Daoy (cell line): ENCODE measurements around the gene MCRIP1. TPM values are rescaled to one million over a fixed set of nuclear protein-coding genes. Genes with fewer than 3 reads are reported as not detected.

ENCODE experiments used
- DNase-seq: peaks from one replicate; pipeline ENCODE4 v3.0.0-alpha.2; 2015; ENCODE audit warnings: low read depth
- total RNA-seq: library from RNA; depleted of rRNA; stranded (reverse); fragments of >200 nt; shearing (Covaris generic); gene quantifications from 2 replicates; pipeline ENCODE4 v1.2.3, GENCODE V29; 2014; rRNA removed

The MCRIP1 gene
- total RNA-seq, 1 experiment from 2014 or later: 78.3 TPM

DNA sequence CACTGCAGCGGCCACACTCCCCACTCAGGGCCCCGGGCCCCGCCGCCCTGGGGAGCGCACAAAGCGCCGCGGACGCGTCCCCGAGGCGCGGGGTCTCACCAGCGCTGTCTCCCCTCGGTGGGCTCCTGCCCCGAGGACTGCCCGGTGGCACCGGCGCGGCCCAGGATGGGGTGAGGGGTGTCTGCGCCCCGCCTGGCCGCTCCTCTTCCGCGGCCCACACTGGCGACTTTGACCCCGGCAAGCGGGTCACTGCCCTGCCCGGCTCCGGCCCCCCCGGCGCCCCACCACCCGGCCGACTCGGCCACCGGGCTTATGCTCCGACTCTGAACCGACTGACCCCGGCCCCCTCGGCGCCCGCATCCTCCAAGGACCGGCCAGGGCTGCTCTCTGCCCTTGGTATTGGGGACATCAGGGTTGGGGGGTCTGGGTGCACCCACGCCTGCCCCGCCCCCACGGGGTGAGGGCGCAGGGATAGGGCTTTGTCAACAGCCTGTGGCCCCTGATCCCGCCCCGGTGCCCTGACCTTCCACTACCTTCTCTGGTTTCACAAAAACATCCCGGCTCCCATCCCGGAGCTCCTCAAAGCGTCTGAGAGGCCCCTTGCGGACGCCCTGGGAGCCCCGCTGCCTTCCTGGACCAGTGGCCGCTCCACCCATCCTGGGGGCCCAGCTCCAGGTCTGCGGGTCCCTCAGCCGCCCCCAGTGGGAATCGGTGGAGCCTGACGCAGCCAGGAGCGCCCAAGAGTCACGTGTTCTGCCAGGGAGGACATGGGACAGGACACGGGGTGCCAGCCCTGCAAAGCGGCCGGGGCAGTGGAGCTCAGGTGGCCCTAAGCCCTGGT is 28.3 kb downstream of the MCRIP1 start:
- no peak for DNase-seq

DNA sequence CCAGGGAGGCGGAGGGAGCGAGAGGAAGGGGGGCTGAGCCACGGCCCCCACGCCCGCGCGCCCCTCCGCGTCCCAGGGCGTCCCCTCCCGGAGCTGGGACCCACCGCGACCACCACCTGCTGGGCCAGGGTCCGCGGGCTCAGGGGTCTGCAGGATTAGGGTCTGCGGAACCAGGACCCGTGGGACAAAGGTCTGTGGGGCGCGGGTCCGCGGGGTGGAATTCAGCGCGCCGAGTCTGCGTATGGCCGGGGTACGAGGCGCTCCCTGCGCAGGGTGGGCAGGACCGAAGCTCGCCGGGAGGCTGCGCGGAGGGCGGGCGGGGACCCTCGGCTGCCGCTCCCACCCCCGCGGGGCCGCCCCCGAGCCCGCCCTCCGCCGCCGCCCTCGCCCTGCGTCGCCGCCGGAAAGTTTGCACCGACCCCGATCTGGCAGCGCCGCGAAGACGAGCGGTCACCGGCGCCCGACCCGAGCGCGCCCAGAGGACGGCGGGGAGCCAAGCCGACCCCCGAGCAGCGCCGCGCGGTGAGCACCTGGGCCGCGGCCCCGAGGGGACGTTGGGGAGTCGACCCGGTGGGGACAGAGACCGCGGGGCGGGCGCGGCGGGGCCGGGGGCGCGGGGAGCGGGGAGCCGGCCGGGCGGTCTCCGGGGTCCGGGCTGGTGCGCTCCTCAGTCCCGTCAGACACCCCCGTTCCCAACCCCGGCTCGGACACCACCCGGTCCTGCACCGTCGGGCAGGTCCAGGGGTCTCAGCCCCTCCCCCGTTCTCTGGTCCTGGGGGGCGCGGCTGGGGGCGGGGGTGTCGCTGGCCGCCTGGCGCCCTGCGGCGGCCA is 29.1 kb downstream of the MCRIP1 start, which contains the start of gene GCGR:
GCGR (plus strand) TSS at position 423 of the 831 bp plus-strand sequence. CDS start 4,869 bp downstream, outside the sequence.
- DNase-seq: no peak

DNA sequence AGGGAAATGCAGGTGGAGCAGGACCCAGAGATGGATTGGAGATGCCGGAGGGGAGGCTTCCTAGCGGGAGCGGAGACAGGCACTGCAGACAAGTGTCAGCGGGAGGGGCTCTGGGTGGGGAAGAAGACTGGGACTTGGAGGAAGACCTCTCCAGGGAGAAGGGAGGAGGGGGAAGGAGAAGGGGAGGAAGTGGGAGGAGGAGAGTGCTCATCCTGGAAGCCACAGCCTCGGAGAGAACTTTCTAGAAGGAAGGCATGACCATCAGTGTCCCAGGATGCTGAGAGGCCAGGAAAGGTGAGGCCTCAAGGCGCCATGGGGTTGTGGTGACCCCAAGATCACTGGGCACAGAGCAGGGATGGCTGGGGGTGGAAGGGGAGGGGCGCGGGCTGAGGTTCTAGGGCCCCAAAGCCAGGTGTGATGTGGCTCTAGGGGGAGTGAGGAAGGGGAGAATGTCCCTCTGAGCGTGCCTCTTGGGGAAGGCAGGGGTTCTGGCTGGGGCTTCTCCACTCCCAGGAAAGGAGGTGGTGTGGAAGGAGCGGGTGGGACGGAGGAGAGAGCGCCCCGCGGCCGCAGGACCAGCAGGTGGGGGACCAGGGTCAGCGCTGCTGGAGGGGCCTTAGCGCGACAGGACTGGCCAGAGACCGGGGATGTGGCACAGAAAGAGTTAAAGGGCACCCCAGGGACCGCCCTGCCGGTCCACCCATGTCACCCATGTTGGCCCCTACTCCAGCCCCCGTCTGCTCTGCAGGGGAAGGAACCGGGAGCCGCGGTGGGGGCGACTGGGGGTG is 30.0 kb downstream of the MCRIP1 start:
- DNase-seq: no peak

DNA sequence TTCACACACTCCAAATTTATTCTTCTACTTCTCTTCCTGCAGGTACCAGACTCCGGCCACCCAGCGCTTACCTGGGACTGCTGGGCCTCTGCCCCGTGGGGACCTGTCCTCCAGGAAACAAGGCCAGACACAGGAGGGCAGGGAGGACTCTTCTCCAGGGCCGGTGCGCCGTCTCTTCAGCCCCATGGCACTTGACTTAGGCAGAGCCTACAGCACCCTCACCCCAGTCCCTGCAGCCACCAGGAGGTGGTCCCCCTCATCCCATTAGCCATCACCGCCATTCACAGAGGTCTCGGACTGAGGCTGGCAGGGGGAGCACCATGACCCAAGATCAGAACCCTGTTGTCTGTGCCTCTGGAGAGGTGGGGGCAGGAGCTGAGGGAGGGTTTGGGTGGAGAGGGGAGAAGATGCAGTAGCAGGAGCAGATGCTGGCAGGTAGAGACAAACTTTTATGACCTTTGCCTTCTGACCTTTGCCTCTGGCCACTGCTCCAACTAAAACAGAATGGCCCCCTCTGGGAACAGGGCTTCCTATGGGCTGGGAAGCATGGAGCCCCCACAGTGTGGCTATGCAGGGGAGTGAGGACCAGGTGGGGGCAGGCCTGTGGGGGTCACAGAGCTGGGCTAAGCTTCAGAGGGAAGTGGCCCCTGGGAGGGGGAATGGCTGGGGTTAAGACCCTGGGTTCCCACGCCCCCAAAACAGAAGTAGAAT is 30.9 kb downstream of the MCRIP1 start:
- DNase-seq: no peak

GRCh38 chr17:81801327-81801726 is 31.8 kb downstream of the MCRIP1 start:
- no peak for DNase-seq

- no peak for DNase-seq
Measured at GRCh38 chr17:81794509-81794908, 38.6 kb downstream of the MCRIP1 start.

DNA sequence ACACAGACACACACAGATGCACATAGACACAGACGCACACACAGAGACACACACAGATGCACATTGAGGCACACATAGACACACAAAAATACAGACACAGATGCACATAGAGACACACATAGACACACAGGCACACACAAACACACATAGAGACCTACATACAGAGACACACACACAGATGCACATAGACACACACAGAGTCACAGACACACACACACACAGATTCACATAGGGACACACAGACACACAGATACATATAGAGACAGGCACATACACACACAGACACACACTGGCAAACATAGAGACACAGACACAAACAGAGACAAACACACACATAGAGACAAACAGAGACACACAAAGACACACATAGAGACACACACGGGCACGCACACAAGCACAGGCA is 39.0 kb downstream of the MCRIP1 start:
- DNase-seq: no peak

GRCh38 chr17:81792675-81793615 is 40.1 kb downstream of the MCRIP1 start:
- DNase-seq: no peak

Other genes starting within 250 kb of the MCRIP1 start
- 69.6 and 78.5 TPM in 2 replicates for gene NPLOC4, start 196.2 kb downstream of the MCRIP1 start, total RNA-seq
- 2.3 and 4.5 TPM in 2 replicates for gene TSPAN10, start 196.1 kb downstream of the MCRIP1 start, total RNA-seq
- gene PDE6G, start 176.7 kb downstream of the MCRIP1 start, total RNA-seq: 2.5 TPM in 1 of 2 replicates, not detected in the other
- gene OXLD1, start 166.7 kb downstream of the MCRIP1 start, total RNA-seq: 54.2 and 84.9 TPM in 2 replicates
- 60.4 and 68.6 TPM in 2 replicates for gene CCDC137, start 166.6 kb downstream of the MCRIP1 start, total RNA-seq
- 66.3 and 76.4 TPM in 2 replicates for gene ARL16, start 149.5 kb downstream of the MCRIP1 start, total RNA-seq
- gene HGS, start 149.3 kb downstream of the MCRIP1 start, total RNA-seq: 179 and 187 TPM in 2 replicates
- gene MRPL12, start 129.9 kb downstream of the MCRIP1 start, total RNA-seq: 19.3 and 19.9 TPM in 2 replicates
- gene SLC25A10, start 121.0 kb downstream of the MCRIP1 start, total RNA-seq: 43.6 and 52.2 TPM in 2 replicates
- gene GCGR, start 29.1 kb downstream of the MCRIP1 start, total RNA-seq: not detected in 2 replicates
- not detected in 2 replicates for gene PPP1R27, start 1.8 kb upstream of the MCRIP1 start, total RNA-seq
- gene P4HB, start 27.2 kb upstream of the MCRIP1 start, total RNA-seq: 1,181 and 1,293 TPM in 2 replicates
- 138 and 216 TPM in 2 replicates for gene ARHGDIA, start 38.0 kb upstream of the MCRIP1 start, total RNA-seq
- 376 and 391 TPM in 2 replicates for gene ALYREF, start 58.3 kb upstream of the MCRIP1 start, total RNA-seq
- gene ANAPC11, start 58.4 kb upstream of the MCRIP1 start, total RNA-seq: 149 and 250 TPM in 2 replicates
- 0.21 and 0.97 TPM in 2 replicates for gene NPB, start 68.9 kb upstream of the MCRIP1 start, total RNA-seq
- 17.9 and 34.9 TPM in 2 replicates for gene PCYT2, start 78.1 kb upstream of the MCRIP1 start, total RNA-seq
- gene SIRT7, start 84.9 kb upstream of the MCRIP1 start, total RNA-seq: 30.5 and 40.5 TPM in 2 replicates
- gene MAFG, start 94.4 kb upstream of the MCRIP1 start, total RNA-seq: 17.2 and 20.9 TPM in 2 replicates
- 112 and 116 TPM in 2 replicates for gene PYCR1, start 104.0 kb upstream of the MCRIP1 start, total RNA-seq
- not detected in 2 replicates for gene MYADML2, start 113.9 kb upstream of the MCRIP1 start, total RNA-seq
- gene NOTUM, start 127.9 kb upstream of the MCRIP1 start, total RNA-seq: 0.11 and 0.51 TPM in 2 replicates
- gene ASPSCR1, start 144.3 kb upstream of the MCRIP1 start, total RNA-seq: 41.3 and 43.5 TPM in 2 replicates
- 88.1 and 116 TPM in 2 replicates for gene CENPX, start 189.6 kb upstream of the MCRIP1 start, total RNA-seq
- gene LRRC45, start 190.0 kb upstream of the MCRIP1 start, total RNA-seq: 23.2 and 26.5 TPM in 2 replicates
- 9.3 and 16.9 TPM in 2 replicates for gene RAC3, start 198.4 kb upstream of the MCRIP1 start, total RNA-seq
- gene DCXR, start 204.4 kb upstream of the MCRIP1 start, total RNA-seq: 57.0 and 92.7 TPM in 2 replicates
- 18.8 and 20.2 TPM in 2 replicates for gene RFNG, start 218.5 kb upstream of the MCRIP1 start, total RNA-seq
- 180 and 190 TPM in 2 replicates for gene GPS1, start 218.6 kb upstream of the MCRIP1 start, total RNA-seq
- 82.5 and 99.0 TPM in 2 replicates for gene DUS1L, start 232.5 kb upstream of the MCRIP1 start, total RNA-seq